HG02571 (cell line): ENCODE data around the gene DOHH.

ENCODE experiments used
- ATAC-seq: cut with Tn5 transposase; IDR thresholded peaks from one replicate; pipeline ENCODE4 v1.9.1; 2021; ENCODE audit warnings: mild to moderate bottlenecking, moderate library complexity; ENCODE audit not compliant: unreplicated experiment

Gene DOHH

GRCh38 chr19:3443840-3444694 is 56.4 kb downstream of the DOHH start:
- no peak for ATAC-seq

GRCh38 chr19:3442487-3443071 is 57.9 kb downstream of the DOHH start:
- ATAC-seq, result no peak

- ATAC-seq, result no peak
Observed at GRCh38 chr19:3441986-3442329, 58.5 kb downstream of the DOHH start.

- no peak for ATAC-seq
Observed at GRCh38 chr19:3441089-3441985, 59.1 kb downstream of the DOHH start.
